PC-9 (cell line): ENCODE results near the gene RNF187. TPM values are rescaled to one million over a fixed set of nuclear protein-coding genes. Genes with fewer than 3 reads are reported as not detected.

Source experiments
- BruUV-seq: library from RNA; stranded (reverse); fragments of 400-500 nt; replicated peaks from 2 replicates; lab custom pipeline; 2021; lab: Mats Ljungman, UMichigan
- CTCF ChIA-PET: fragments of 300-600 bp; sonication (Branson Sonifier 250); formaldehyde crosslinking; loops from one replicate; lab custom pipeline; 2022; ENCODE audit warnings: antibody characterized with exemption; lab: Charles Lee
- POLR2A ChIA-PET: fragments of 300-600 bp; sonication (Branson Sonifier 250); formaldehyde crosslinking; loops from one replicate; lab custom pipeline; 2022; ENCODE audit warnings: antibody characterized with exemption; ENCODE audit not compliant: unreplicated experiment; lab: Charles Lee
- DNase-seq, 2 experiments: peaks; one replicate each; pipeline versions ENCODE4 v3.0.0 to v3.0.0-alpha.2; 2015 to 2022; ENCODE audit warnings: mixed read lengths in 1 of 2
- H2AFZ ChIP-seq: fragments of 200-600 bp; sonication (generic); 2 replicates; pipeline ENCODE4 v1.8.1; 2017; ENCODE audit warnings: antibody characterized with exemption
- H3F3A ChIP-seq: fragments of 200-600 bp; sonication (generic); 2 replicates; pipeline ENCODE4 v1.8.1; 2017; ENCODE audit warnings: antibody characterized with exemption, mild to moderate bottlenecking, low read depth; ENCODE audit not compliant: insufficient read depth
- H3K27ac ChIP-seq: fragments of 200-600 bp; sonication (generic); 2 replicates; pipeline ENCODE4 v1.6.1; 2016; ENCODE audit warnings: mixed run types
- H3K27me3 ChIP-seq: fragments of 200-600 bp; sonication (generic); 2 replicates; pipeline ENCODE4 v1.6.1; 2016; ENCODE audit warnings: low read depth, mixed run types; ENCODE audit not compliant: insufficient read depth
- H3K36me3 ChIP-seq: fragments of 200-600 bp; sonication (generic); 2 replicates; pipeline ENCODE4 v1.6.1; 2016; ENCODE audit warnings: low read depth, mixed run types
- H3K4me1 ChIP-seq: fragments of 200-600 bp; sonication (generic); replicated peaks from 2 replicates; pipeline ENCODE4 v1.6.1; 2016; ENCODE audit warnings: mixed run types; ENCODE audit not compliant: insufficient read depth
- H3K4me2 ChIP-seq: fragments of 200-600 bp; sonication (generic); 2 replicates; pipeline ENCODE4 v1.6.1; 2017; ENCODE audit warnings: mixed run types
- H3K4me3 ChIP-seq: fragments of 200-600 bp; sonication (generic); 2 replicates; pipeline ENCODE4 v1.6.1; 2016; ENCODE audit warnings: mixed run types
- H3K79me2 ChIP-seq: fragments of 200-600 bp; sonication (generic); 2 replicates; pipeline ENCODE4 v1.6.1; 2017; ENCODE audit warnings: low read depth, mixed run types
- H3K9me2 ChIP-seq: fragments of 200-600 bp; sonication (generic); 2 replicates; pipeline ENCODE4 v1.8.1; 2017; ENCODE audit warnings: mild to moderate bottlenecking; ENCODE audit not compliant: insufficient read depth
- H3K9me3 ChIP-seq: fragments of 200-600 bp; sonication (generic); 2 replicates; pipeline ENCODE4 v1.8.1; 2016; ENCODE audit warnings: low read depth; ENCODE audit not compliant: insufficient read depth
- H4K20me1 ChIP-seq: fragments of 200-600 bp; sonication (generic); 2 replicates; pipeline ENCODE4 v1.8.1; 2017; ENCODE audit not compliant: insufficient read depth
- CTCF ChIP-seq: fragments of 200-600 bp; sonication (generic); conservative IDR thresholded peaks from 2 replicates; pipeline ENCODE4 v1.6.1; 2017; ENCODE audit warnings: mixed run types, antibody characterized with exemption, mild to moderate bottlenecking, moderate library complexity
- EZH2 ChIP-seq: fragments of 200-600 bp; sonication (generic); IDR thresholded peaks from 2 replicates; pipeline ENCODE4 v1.8.0; 2017; ENCODE audit warnings: antibody characterized with exemption, low read depth
- intact Hi-C: fragments of 100-400 bp; cut with micrococcal nuclease; formaldehyde crosslinking; loops from one replicate; pipeline ENCODE4 v1.10.0; 2022; ENCODE audit not compliant: unreplicated experiment
- total RNA-seq: library from RNA; stranded (reverse); gene quantifications from 2 replicates; pipeline ENCODE4 v1.2.3, GENCODE V29; 2021

Gene RNF187
- total RNA-seq, 1 experiment from 2014 or later: 182 TPM

- H3K4me1 ChIP-seq: peaks cover 44% of the 10 kb centered on the region
- H3K4me3 ChIP-seq: no peak overlapping the region
- peaks cover under 1% of the 10 kb centered on the region; the same call in 1 of the 2 replicates for H3K79me2 ChIP-seq
- ChIA-PET CTCF (no interaction called here), POLR2A (no interaction called here)
- H3K4me2 ChIP-seq: no peak overlapping the region
- no peak for DNase-seq
- H3K36me3 ChIP-seq: no peaks in the 10 kb centered on the region
- no peak overlapping the region for H3K27ac ChIP-seq
- BruUV-seq: no TSS peak
- intact Hi-C loops: no loop called here
- H3K9me3 ChIP-seq: no peaks in the 10 kb centered on the region
- H3K9me2 ChIP-seq: no peaks in the 10 kb centered on the region
- H3F3A ChIP-seq: peaks cover 32% of the 10 kb centered on the region
- H4K20me1 ChIP-seq: no peaks in the 10 kb centered on the region
- no peak overlapping the region for H2AFZ ChIP-seq
- H3K27me3 ChIP-seq: no peaks in the 10 kb centered on the region
- TF ChIP-seq CTCF (no peak), EZH2 (no peak)
These were observed 37.0 kb upstream of the RNF187 start for GRCh38 chr1:228450200-228450599.

- DNase-seq: peak; percentile 70 to 83
- Histone ChIP-seq H3K4me1 (peaks cover 48% of the 10 kb centered on the region), H3K4me2 (peak overlapping the region; percentile 29), H2AFZ (no peak overlapping the region), H3F3A (peaks cover 44% of the 10 kb centered on the region), H3K9me2 (no peaks in the 10 kb centered on the region), H3K79me2 (peaks cover 16% of the 10 kb centered on the region), H3K27me3 (no peaks in the 10 kb centered on the region), H3K4me3 (no peak overlapping the region), H3K36me3 (no peaks in the 10 kb centered on the region), H3K9me3 (no peaks in the 10 kb centered on the region), H4K20me1 (no peaks in the 10 kb centered on the region), H3K27ac (peak overlapping the region; percentile 70)
- BruUV-seq: no TSS peak
- POLR2A ChIA-PET: interaction anchor here (0.6 to 0.8 kb wide), 5 partner anchors 12 to 1600 kb away, joined by 3 to 6 read pairs (median 4); no protein-coding TSS in a partner anchor
- TF ChIP-seq CTCF (no peak), EZH2 (no peak)
- intact Hi-C loops: loop anchor here (1.0 kb wide), 1 partner anchor 34 kb away; no protein-coding TSS in a partner anchor
- CTCF ChIA-PET: no interaction called here
These were observed 34.8 kb upstream of the RNF187 start for GRCh38 chr1:228452194-228453021.

- Histone ChIP-seq H3K79me2 (peaks cover 16% of the 10 kb centered on the region), H3K9me2 (no peaks in the 10 kb centered on the region), H3K4me1 (peaks cover 46% of the 10 kb centered on the region), H3K9me3 (no peaks in the 10 kb centered on the region), H2AFZ (no peak overlapping the region), H3K4me2 (peak overlapping the region; percentile 29), H3F3A (peaks cover 44% of the 10 kb centered on the region), H3K27me3 (no peaks in the 10 kb centered on the region), H3K4me3 (no peak overlapping the region), H3K27ac (peak overlapping the region; percentile 70), H4K20me1 (no peaks in the 10 kb centered on the region), H3K36me3 (no peaks in the 10 kb centered on the region)
- intact Hi-C loops: no loop called here
- ChIA-PET POLR2A (interaction anchor here (0.6 to 0.7 kb wide), 2 partner anchors 28 to 75 kb away, joined by 3 to 8 read pairs; no protein-coding TSS in a partner anchor), CTCF (no interaction called here)
- no TSS peak for BruUV-seq
- no peak for TF ChIP-seq CTCF
- TF ChIP-seq EZH2: no peak
- DNase-seq: no peak
These were observed 34.1 kb upstream of the RNF187 start for GRCh38 chr1:228453022-228453560.
